Measurements from ENCODE around the gene GABRR3.

The GABRR3 gene

DNA sequence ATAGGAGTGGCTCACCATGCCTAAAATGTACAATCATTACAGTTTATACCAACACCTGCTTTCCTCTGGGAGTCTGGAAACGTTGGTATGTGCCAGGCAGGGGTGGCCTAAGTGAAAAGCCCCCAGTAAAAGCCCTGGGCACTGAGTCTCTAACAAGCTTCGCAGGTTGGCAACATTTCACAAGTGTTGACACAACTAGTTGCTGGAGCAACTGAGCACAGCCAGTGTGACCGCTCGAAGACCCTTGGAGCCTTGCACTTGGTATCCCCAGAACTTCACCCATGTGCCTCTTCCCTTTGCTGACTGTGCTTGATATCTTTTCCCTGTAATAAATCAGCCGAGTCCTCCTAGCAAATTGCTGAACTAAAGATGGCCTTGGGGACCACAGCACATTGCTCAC lies 65.6 kb downstream of the GABRR3 start:
- Histone ChIP-seq H4K20me1 (ENCODE audit: control insufficient read depth, insufficient read depth, low read depth, low read length) (peaks cover 3% of the 10 kb centered on the region; the same call in 1 of the 2 replicates), H3F3A (ENCODE audit: control insufficient read depth, insufficient read depth) (peaks cover 5% of the 10 kb centered on the region; the same call in 1 of the 2 replicates), H3K27me3 (ENCODE audit: control insufficient read depth, low read length) (no peaks in the 10 kb centered on the region), H3K4me1 (ENCODE audit: control insufficient read depth, low read length) (peaks cover 34% of the 10 kb centered on the region), H3K9me3 (ENCODE audit: control insufficient read depth, insufficient read depth, low read length) (no peaks in the 10 kb centered on the region), H3K79me2 (ENCODE audit: control insufficient read depth, low read length) (peaks cover 83% of the 10 kb centered on the region), H3K27ac (ENCODE audit: low read depth, low read length) (no peak overlapping the region), H3K4me3 (ENCODE audit: low read length) (peak overlapping the region; percentile 88), H3K9me2 (replicated peaks; ENCODE audit: control insufficient read depth, low read length) (no peaks in the 10 kb centered on the region), H3K36me3 (ENCODE audit: control insufficient read depth, low read length) (peaks cover 53% of the 10 kb centered on the region), H3K4me2 (ENCODE audit: low read length) (peak overlapping the region; percentile 92)
- TF ChIP-seq EZH2phosphoT487 (IDR thresholded peaks at IDR 0.05; ENCODE audit: borderline replicate concordance, low read length), result no peak
- TF ChIP-seq, protein P1, sequence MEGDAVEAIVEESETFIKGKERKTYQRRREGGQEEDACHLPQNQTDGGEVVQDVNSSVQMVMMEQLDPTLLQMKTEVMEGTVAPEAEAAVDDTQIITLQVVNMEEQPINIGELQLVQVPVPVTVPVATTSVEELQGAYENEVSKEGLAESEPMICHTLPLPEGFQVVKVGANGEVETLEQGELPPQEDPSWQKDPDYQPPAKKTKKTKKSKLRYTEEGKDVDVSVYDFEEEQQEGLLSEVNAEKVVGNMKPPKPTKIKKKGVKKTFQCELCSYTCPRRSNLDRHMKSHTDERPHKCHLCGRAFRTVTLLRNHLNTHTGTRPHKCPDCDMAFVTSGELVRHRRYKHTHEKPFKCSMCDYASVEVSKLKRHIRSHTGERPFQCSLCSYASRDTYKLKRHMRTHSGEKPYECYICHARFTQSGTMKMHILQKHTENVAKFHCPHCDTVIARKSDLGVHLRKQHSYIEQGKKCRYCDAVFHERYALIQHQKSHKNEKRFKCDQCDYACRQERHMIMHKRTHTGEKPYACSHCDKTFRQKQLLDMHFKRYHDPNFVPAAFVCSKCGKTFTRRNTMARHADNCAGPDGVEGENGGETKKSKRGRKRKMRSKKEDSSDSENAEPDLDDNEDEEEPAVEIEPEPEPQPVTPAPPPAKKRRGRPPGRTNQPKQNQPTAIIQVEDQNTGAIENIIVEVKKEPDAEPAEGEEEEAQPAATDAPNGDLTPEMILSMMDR (IDR thresholded peaks at IDR 0.05; ENCODE audit: low read depth, low read length, poor library complexity, severe bottlenecking), result no peak

DNA sequence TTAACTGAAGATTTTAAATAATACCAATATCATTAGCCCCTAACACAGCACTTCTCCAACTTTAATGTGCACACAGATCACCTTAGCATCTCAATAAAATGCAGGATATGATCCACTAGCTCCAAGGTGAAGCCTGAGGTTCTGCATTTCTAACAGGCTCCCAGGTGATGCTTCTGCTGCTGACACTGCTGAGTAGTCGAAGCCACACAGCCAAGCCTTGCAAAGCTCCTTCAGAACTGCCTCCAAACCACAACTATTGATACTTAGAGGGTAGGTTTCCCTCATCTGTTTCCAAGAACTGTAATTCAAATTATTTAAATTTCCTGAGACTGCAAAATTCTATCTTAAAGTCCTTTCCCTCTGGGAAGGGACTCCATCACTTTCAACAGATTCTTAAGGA lies 66.7 kb downstream of the GABRR3 start:
- TF ChIP-seq, protein P1 (IDR thresholded peaks at IDR 0.05; ENCODE audit: low read depth, low read length, poor library complexity, severe bottlenecking), result no peak
- TF ChIP-seq EZH2phosphoT487 (IDR thresholded peaks at IDR 0.05; ENCODE audit: borderline replicate concordance, low read length), result no peak
- Histone ChIP-seq H3K4me2 (ENCODE audit: low read length) (no peak overlapping the region), H3K9me2 (replicated peaks; ENCODE audit: control insufficient read depth, low read length) (no peaks in the 10 kb centered on the region), H3F3A (ENCODE audit: control insufficient read depth, insufficient read depth) (peaks cover 5% of the 10 kb centered on the region; the same call in 1 of the 2 replicates), H3K27me3 (ENCODE audit: control insufficient read depth, low read length) (no peaks in the 10 kb centered on the region), H3K4me3 (ENCODE audit: low read length) (no peak overlapping the region), H3K4me1 (ENCODE audit: control insufficient read depth, low read length) (peaks cover 34% of the 10 kb centered on the region), H3K9me3 (ENCODE audit: control insufficient read depth, insufficient read depth, low read length) (no peaks in the 10 kb centered on the region), H4K20me1 (ENCODE audit: control insufficient read depth, insufficient read depth, low read depth, low read length) (peaks cover 7% of the 10 kb centered on the region; the same call in 1 of the 2 replicates), H3K27ac (ENCODE audit: low read depth, low read length) (no peak overlapping the region), H3K79me2 (ENCODE audit: control insufficient read depth, low read length) (peaks cover 93% of the 10 kb centered on the region), H3K36me3 (ENCODE audit: control insufficient read depth, low read length) (peaks cover 61% of the 10 kb centered on the region)

- peaks cover 95% of the 10 kb centered on the region for H3K79me2 ChIP-seq (ENCODE audit: control insufficient read depth, low read length)
- no peak for TF ChIP-seq EZH2phosphoT487 (IDR thresholded peaks at IDR 0.05; ENCODE audit: borderline replicate concordance, low read length)
- TF ChIP-seq, protein P1 (IDR thresholded peaks at IDR 0.05; ENCODE audit: low read depth, low read length, poor library complexity, severe bottlenecking), result no peak
Measured at GRCh38 chr3:97967966-97968365, 67.1 kb downstream of the GABRR3 start.

More at GRCh38 chr3:97967966-97968365, 67.1 kb downstream of the GABRR3 start:
- H3K4me1 ChIP-seq (ENCODE audit: control insufficient read depth, low read length), result peaks cover 32% of the 10 kb centered on the region
- 0 out of 2 replicates have a peak, but pooled peaks cover 5% of the 10 kb centered on the region for H3F3A ChIP-seq (ENCODE audit: control insufficient read depth, insufficient read depth)
- no peaks in the 10 kb centered on the region for H3K9me2 ChIP-seq (replicated peaks; ENCODE audit: control insufficient read depth, low read length)
- H3K4me3 ChIP-seq (ENCODE audit: low read length), result no peak overlapping the region
- peaks cover 65% of the 10 kb centered on the region for H3K36me3 ChIP-seq (ENCODE audit: control insufficient read depth, low read length)
- peaks cover 7% of the 10 kb centered on the region; the same call in 1 of the 2 replicates for H4K20me1 ChIP-seq (ENCODE audit: control insufficient read depth, insufficient read depth, low read depth, low read length)
- no peaks in the 10 kb centered on the region for H3K9me3 ChIP-seq (ENCODE audit: control insufficient read depth, insufficient read depth, low read length)
- H3K4me2 ChIP-seq (ENCODE audit: low read length), result no peak overlapping the region
- no peak overlapping the region for H3K27ac ChIP-seq (ENCODE audit: low read depth, low read length)
- no peaks in the 10 kb centered on the region for H3K27me3 ChIP-seq (ENCODE audit: control insufficient read depth, low read length)
